Measurements from ENCODE around the gene XIRP2. TPM values are rescaled to one million over a fixed set of nuclear protein-coding genes. Genes with fewer than 3 reads are reported as not detected.

The XIRP2 gene
- total RNA-seq, 2 experiments from 2014 or later: not detected

DNA sequence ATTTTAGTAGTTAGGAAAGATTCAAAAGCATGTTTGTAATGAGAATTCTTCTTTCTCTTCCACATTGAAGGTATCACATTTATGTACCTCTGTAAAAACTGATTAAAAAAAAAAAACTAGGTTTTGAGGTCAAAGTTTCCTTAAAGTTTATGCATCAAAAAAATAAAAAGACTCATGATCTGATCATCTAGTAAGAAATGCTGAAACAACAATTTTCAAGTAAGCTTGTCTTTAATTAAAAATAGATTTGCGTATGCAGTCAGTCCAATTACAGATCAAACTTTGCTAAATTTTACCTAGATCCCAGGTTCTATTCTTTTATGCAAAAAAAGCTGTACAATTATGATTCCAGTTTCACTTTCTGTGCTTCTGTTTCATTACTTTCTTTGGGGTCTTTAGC, 409.0 kb downstream of the XIRP2 start:
- ChIA-PET CTCF (no interaction called here), POLR2A (no interaction called here)
- H3K27ac ChIP-seq (ENCODE audit: low read depth in 1 of 2, low read length in 2 of 2): no peak overlapping the region
- peaks cover 20% of the 10 kb centered on the region for H3K4me1 ChIP-seq (ENCODE audit: insufficient read depth, low read length)
- DNase-seq (no peak), ATAC-seq (ENCODE audit: poor library complexity) (no peak)
- Mint-ChIP-seq H3K9me3 (no peaks in the 10 kb centered on the region), H3K36me3 (ENCODE audit: low read depth) (no peaks in the 10 kb centered on the region), H3K27me3 (peaks cover 59% of the 10 kb centered on the region), H3K27ac (no peak overlapping the region), H3K4me3 (no peak overlapping the region), H3K4me1 (ENCODE audit: low read depth) (peaks cover 18% of the 10 kb centered on the region)
- H3K27me3 ChIP-seq (ENCODE audit: control insufficient read depth in 1 of 2, insufficient read depth in 2 of 2, low read length in 2 of 2): peaks cover 23 to 29% of the 10 kb centered on the region in 2 experiments
- TF ChIP-seq, protein P1, sequence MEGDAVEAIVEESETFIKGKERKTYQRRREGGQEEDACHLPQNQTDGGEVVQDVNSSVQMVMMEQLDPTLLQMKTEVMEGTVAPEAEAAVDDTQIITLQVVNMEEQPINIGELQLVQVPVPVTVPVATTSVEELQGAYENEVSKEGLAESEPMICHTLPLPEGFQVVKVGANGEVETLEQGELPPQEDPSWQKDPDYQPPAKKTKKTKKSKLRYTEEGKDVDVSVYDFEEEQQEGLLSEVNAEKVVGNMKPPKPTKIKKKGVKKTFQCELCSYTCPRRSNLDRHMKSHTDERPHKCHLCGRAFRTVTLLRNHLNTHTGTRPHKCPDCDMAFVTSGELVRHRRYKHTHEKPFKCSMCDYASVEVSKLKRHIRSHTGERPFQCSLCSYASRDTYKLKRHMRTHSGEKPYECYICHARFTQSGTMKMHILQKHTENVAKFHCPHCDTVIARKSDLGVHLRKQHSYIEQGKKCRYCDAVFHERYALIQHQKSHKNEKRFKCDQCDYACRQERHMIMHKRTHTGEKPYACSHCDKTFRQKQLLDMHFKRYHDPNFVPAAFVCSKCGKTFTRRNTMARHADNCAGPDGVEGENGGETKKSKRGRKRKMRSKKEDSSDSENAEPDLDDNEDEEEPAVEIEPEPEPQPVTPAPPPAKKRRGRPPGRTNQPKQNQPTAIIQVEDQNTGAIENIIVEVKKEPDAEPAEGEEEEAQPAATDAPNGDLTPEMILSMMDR (IDR thresholded peaks at IDR 0.05): no peak
- intact Hi-C loops (cut with DNase I, micrococcal nuclease): no loop called here
- H3K4me3 ChIP-seq (ENCODE audit: low read length): no peak overlapping the region
- no peaks in the 10 kb centered on the region for H3K36me3 ChIP-seq (ENCODE audit: insufficient read depth, low read length)
- peaks cover 0 to 12% of the 10 kb centered on the region in 2 experiments for H3K9me3 ChIP-seq (ENCODE audit: control insufficient read depth in 1 of 2, insufficient read depth in 1 of 2, low read length in 2 of 2)

DNA sequence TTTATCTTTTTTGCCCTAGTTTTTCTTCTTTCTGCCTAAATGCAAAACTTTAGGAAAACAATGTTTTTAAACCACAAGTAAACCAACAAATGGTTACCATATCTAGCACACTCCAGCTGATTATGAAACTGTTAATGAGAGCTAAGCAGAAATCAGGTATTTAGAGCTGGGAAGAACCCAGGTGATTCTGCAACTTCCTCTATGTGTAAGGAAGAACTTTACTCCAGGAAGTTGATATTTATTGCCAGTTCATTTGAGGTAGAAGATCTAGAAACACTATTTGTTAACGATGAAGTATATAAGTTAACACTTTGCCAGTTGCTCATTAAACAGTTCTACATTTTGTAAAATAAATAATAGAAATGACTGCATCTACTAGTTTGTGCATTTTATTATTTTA, 409.7 kb downstream of the XIRP2 start:
- no peaks in the 10 kb centered on the region for H3K9me3 Mint-ChIP-seq
- H3K27ac Mint-ChIP-seq: no peak overlapping the region
- DNase-seq (no peak), ATAC-seq (ENCODE audit: poor library complexity) (no peak)
- H3K4me3 Mint-ChIP-seq: no peak overlapping the region
- H3K36me3 Mint-ChIP-seq (ENCODE audit: low read depth): no peaks in the 10 kb centered on the region
- peaks cover 18% of the 10 kb centered on the region for H3K4me1 Mint-ChIP-seq (ENCODE audit: low read depth)
- POLR2A ChIA-PET: no interaction called here
- no peak overlapping the region for H3K4me3 ChIP-seq (ENCODE audit: low read length)
- H3K27me3 Mint-ChIP-seq: peaks cover 58% of the 10 kb centered on the region
- TF ChIP-seq, protein P1 (IDR thresholded peaks at IDR 0.05): no peak
- H3K36me3 ChIP-seq (ENCODE audit: insufficient read depth, low read length): no peaks in the 10 kb centered on the region
- no peak overlapping the region for H3K27ac ChIP-seq (ENCODE audit: low read depth in 1 of 2, low read length in 2 of 2)
- H3K27me3 ChIP-seq (ENCODE audit: control insufficient read depth in 1 of 2, insufficient read depth in 2 of 2, low read length in 2 of 2): peaks cover 19 to 25% of the 10 kb centered on the region in 2 experiments
- H3K9me3 ChIP-seq (ENCODE audit: control insufficient read depth in 1 of 2, insufficient read depth in 1 of 2, low read length in 2 of 2): peaks cover 0 to 7% of the 10 kb centered on the region in 2 experiments
- CTCF ChIA-PET: no interaction called here
- intact Hi-C loops (cut with DNase I, micrococcal nuclease): no loop called here
- peaks cover 16% of the 10 kb centered on the region for H3K4me1 ChIP-seq (ENCODE audit: insufficient read depth, low read length)

All from CD4-positive, alpha-beta T cell (primary cell).